Measurements from ENCODE around the gene CILP. TPM values are rescaled to one million over a fixed set of nuclear protein-coding genes. Genes with fewer than 3 reads are reported as not detected.

CILP gene, protein sequence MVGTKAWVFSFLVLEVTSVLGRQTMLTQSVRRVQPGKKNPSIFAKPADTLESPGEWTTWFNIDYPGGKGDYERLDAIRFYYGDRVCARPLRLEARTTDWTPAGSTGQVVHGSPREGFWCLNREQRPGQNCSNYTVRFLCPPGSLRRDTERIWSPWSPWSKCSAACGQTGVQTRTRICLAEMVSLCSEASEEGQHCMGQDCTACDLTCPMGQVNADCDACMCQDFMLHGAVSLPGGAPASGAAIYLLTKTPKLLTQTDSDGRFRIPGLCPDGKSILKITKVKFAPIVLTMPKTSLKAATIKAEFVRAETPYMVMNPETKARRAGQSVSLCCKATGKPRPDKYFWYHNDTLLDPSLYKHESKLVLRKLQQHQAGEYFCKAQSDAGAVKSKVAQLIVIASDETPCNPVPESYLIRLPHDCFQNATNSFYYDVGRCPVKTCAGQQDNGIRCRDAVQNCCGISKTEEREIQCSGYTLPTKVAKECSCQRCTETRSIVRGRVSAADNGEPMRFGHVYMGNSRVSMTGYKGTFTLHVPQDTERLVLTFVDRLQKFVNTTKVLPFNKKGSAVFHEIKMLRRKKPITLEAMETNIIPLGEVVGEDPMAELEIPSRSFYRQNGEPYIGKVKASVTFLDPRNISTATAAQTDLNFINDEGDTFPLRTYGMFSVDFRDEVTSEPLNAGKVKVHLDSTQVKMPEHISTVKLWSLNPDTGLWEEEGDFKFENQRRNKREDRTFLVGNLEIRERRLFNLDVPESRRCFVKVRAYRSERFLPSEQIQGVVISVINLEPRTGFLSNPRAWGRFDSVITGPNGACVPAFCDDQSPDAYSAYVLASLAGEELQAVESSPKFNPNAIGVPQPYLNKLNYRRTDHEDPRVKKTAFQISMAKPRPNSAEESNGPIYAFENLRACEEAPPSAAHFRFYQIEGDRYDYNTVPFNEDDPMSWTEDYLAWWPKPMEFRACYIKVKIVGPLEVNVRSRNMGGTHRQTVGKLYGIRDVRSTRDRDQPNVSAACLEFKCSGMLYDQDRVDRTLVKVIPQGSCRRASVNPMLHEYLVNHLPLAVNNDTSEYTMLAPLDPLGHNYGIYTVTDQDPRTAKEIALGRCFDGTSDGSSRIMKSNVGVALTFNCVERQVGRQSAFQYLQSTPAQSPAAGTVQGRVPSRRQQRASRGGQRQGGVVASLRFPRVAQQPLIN
- total RNA-seq (1 to 10 TPM; 2.3 to 9.9 (median 4.1) TPM), polyA plus RNA-seq (1.3 TPM)
- long read RNA-seq, donor 1, full-length matches to known transcripts = 14 of 20 reads
- long read RNA-seq, donor 1, partial matches to known transcripts = 2 of 20 reads
- long read RNA-seq, donor 1, other reads (novel, unspliced or antisense) = 4 of 20 reads
- long read RNA-seq, donor 2, full-length matches to known transcripts = 4 of 6 reads
- long read RNA-seq, donor 2, partial matches to known transcripts = 1 of 6 reads
- long read RNA-seq, donor 2, other reads (novel, unspliced or antisense) = 1 of 6 reads
- long read RNA-seq, donor 3, full-length matches to known transcripts = 92 of 120 reads
- long read RNA-seq, donor 3, partial matches to known transcripts = 22 of 120 reads
- long read RNA-seq, donor 3, other reads (novel, unspliced or antisense) = 6 of 120 reads
- long read RNA-seq, donor 4, full-length matches to known transcripts = 2 of 3 reads
- long read RNA-seq, donor 4, partial matches to known transcripts = 0 of 3 reads
- long read RNA-seq, donor 4, other reads (novel, unspliced or antisense) = 1 of 3 reads

GRCh38 chr15:65210770-65211481 is at the start of gene CILP:
Gene CILP (minus strand): TSS chr15:65211473. CDS start chr15:65209755, 1,718 bp downstream.
- Histone ChIP-seq H3K27ac (ENCODE audit: low read length) (no peak within 1 kb of the TSS), H3K27me3 (ENCODE audit: control insufficient read depth, insufficient read depth) (no peaks in the 10 kb centered on the region), H3K9me3 (ENCODE audit: control insufficient read depth, low read length) (no peaks in the 10 kb centered on the region), H3K4me3 (ENCODE audit: low read length) (no peak within 1 kb of the TSS), H3K4me1 (ENCODE audit: control insufficient read depth, insufficient read depth, low read length) (no peaks in the 10 kb centered on the region)
- ATAC-seq = no peak
- 63% methylated on average over 8 of the region's 8 CpGs for WGBS
- DNase-seq = no peak
- intact Hi-C loops (cut with DNase I) = no loop called here

GRCh38 chr15:65260968-65261367 is 49.7 kb upstream of the CILP start:
- peaks cover 2% of the 10 kb centered on the region for H3K4me1 ChIP-seq (ENCODE audit: control insufficient read depth, insufficient read depth, low read length)
- intact Hi-C loops (cut with DNase I) = no loop called here
- no peaks in the 10 kb centered on the region for H3K9me3 ChIP-seq (ENCODE audit: control insufficient read depth, low read length)
- WGBS = 93% methylated on average over 6 of the region's 6 CpGs
- ATAC-seq (no peak), DNase-seq (no peak)
- no peak overlapping the region for H3K27ac ChIP-seq (ENCODE audit: low read length)
- H3K27me3 ChIP-seq (ENCODE audit: control insufficient read depth, insufficient read depth) = no peaks in the 10 kb centered on the region
- H3K4me3 ChIP-seq (ENCODE audit: low read length) = no peak overlapping the region

GRCh38 chr15:65259367-65259797 is 48.1 kb upstream of the CILP start:
- Histone ChIP-seq H3K27me3 (ENCODE audit: control insufficient read depth, insufficient read depth) (no peaks in the 10 kb centered on the region), H3K27ac (ENCODE audit: low read length) (peak overlapping the region; percentile 82), H3K4me1 (ENCODE audit: control insufficient read depth, insufficient read depth, low read length) (no peaks in the 10 kb centered on the region), H3K4me3 (ENCODE audit: low read length) (no peak overlapping the region), H3K9me3 (ENCODE audit: control insufficient read depth, low read length) (no peaks in the 10 kb centered on the region)
- WGBS = 70% methylated on average over 7 of the region's 7 CpGs
- peak; percentile 22 to 28 for ATAC-seq
- peak; percentile 23 to 72 (median 67) for DNase-seq
- intact Hi-C loops (cut with DNase I) = no loop called here

DNA sequence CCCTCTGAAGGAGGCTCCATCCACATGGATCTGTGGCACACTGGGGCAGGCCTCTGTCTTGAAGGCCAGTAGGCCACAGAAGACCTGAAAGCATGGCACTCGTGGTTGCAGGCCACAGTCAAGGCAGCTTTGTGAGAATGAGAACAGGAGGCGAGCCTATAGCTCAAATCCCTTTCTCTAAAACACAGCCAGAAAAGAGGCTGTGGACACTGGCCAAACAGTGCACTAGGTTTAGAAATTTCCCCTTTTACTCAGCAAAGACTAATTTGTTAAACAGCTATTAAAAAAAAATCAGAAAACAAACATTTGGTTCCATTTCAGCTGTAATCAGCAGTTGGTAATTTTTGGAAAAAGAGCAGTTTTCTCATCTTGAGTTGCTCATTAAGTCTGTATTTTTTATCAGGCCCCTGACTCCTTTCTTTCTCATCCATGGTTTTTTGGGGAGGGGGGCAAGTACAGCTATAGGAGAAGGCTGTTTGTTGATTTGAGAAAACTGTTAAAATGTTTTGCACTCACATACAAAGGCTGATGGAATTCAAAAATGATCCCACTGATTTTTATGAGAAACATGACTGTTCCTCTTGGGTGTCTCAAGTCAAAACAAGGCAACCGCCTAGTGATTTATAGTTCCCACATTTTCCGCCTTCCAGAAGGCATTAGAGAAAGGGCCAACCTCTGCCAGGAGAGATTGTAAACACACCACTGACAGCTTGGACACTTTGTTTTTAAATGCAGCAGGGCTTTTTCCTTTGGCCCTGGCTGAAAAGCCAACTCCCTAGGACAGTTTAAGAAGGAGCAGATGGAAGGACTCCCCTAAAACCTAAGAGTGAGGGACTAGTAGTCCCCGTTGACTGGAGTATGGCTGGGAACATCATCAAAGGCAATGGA is 47.3 kb upstream of the CILP start:
- H3K4me1 ChIP-seq (ENCODE audit: control insufficient read depth, insufficient read depth, low read length) = no peaks in the 10 kb centered on the region
- H3K27me3 ChIP-seq (ENCODE audit: control insufficient read depth, insufficient read depth) = no peaks in the 10 kb centered on the region
- H3K9me3 ChIP-seq (ENCODE audit: control insufficient read depth, low read length) = no peaks in the 10 kb centered on the region
- intact Hi-C loops (cut with DNase I) = no loop called here
- DNase-seq (peak in 1 of 3 donors; percentile 58), ATAC-seq (peak; percentile 24 to 47)
- 64% methylated on average over 5 of the region's 5 CpGs for WGBS
- peak overlapping the region; percentile 92 for H3K27ac ChIP-seq (ENCODE audit: low read length)
- no peak overlapping the region for H3K4me3 ChIP-seq (ENCODE audit: low read length)

DNA sequence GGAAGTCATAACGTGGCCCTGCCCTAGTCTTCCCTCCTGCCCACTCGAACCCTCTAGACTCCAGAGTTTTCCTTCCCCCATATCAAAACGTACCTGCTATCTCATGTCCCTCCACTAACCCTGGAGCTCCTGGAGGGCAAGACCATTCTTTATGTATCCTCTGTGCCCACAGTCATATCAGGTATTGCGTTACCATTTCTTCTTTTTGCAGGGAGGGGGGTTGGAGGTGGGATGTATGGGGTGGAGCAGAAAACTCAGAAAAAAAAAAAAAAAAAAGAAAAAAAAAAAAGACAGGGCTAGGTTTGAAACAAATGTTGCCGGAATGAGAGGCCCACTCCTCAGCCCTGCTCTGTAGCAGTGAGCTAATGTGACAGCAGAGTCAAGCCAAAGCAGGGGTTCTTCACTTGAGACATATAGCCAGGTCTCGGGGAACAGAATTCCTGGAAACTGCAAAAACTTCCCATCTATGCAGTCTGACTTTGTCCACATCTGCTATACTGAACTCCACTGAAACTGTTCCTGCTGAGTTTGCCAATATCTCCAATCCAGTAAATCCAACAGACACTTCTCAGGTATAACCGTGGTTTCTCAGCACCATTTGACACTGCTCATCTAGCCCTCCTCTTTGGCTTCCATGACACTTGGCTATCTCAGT is 44.3 kb upstream of the CILP start:
- no peak overlapping the region for H3K27ac ChIP-seq (ENCODE audit: low read length)
- DNase-seq = no peak
- ATAC-seq = no peak
- 90% methylated on average over 7 of the region's 7 CpGs for WGBS
- intact Hi-C loops (cut with DNase I) = no loop called here
- no peaks in the 10 kb centered on the region for H3K27me3 ChIP-seq (ENCODE audit: control insufficient read depth, insufficient read depth)
- H3K4me3 ChIP-seq (ENCODE audit: low read length) = no peak overlapping the region
- H3K4me1 ChIP-seq (ENCODE audit: control insufficient read depth, insufficient read depth, low read length) = no peaks in the 10 kb centered on the region
- H3K9me3 ChIP-seq (ENCODE audit: control insufficient read depth, low read length) = no peaks in the 10 kb centered on the region

- Histone ChIP-seq H3K4me1 (ENCODE audit: control insufficient read depth, insufficient read depth, low read length) (no peaks in the 10 kb centered on the region), H3K9me3 (ENCODE audit: control insufficient read depth, low read length) (no peaks in the 10 kb centered on the region), H3K27ac (ENCODE audit: low read length) (peak overlapping the region; percentile 31), H3K27me3 (ENCODE audit: control insufficient read depth, insufficient read depth) (no peaks in the 10 kb centered on the region), H3K4me3 (ENCODE audit: low read length) (no peak overlapping the region)
- intact Hi-C loops (cut with DNase I) = no loop called here
- WGBS = 55% methylated on average over 1 of the region's 1 CpG
- DNase-seq (no peak), ATAC-seq (no peak)
Measured at GRCh38 chr15:65254758-65255157, 43.5 kb upstream of the CILP start.

DNA sequence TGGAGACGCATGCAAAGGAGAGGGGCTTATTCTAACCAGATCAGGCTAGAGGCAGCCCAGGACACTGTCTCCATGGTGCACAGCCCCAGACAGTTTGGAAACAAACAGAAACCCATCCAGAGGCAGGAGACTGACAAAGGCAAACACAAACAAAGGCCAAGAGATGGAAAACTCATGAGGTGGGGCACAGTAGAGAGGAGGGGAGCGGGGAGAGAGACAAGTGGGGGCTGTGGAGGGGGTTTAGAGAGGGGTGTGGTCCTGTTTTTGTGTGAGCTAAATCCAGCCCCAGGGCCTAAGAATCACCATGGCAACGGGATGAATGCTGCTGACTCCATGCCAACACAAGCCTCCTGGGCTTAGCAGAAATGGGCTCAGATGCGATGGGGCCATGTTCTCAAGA is 43.1 kb upstream of the CILP start:
- no peaks in the 10 kb centered on the region for H3K4me1 ChIP-seq (ENCODE audit: control insufficient read depth, insufficient read depth, low read length)
- intact Hi-C loops (cut with DNase I) = no loop called here
- H3K9me3 ChIP-seq (ENCODE audit: control insufficient read depth, low read length) = no peaks in the 10 kb centered on the region
- ATAC-seq (peak; percentile 36 to 47), DNase-seq (peak; percentile 36 to 77 (median 65))
- no peak overlapping the region for H3K27ac ChIP-seq (ENCODE audit: low read length)
- WGBS = 45% methylated on average over 4 of the region's 4 CpGs
- no peak overlapping the region for H3K4me3 ChIP-seq (ENCODE audit: low read length)
- H3K27me3 ChIP-seq (ENCODE audit: control insufficient read depth, insufficient read depth) = no peaks in the 10 kb centered on the region

GRCh38 chr15:65249641-65250040 is 38.4 kb upstream of the CILP start:
- DNase-seq = no peak
- Histone ChIP-seq H3K27me3 (ENCODE audit: control insufficient read depth, insufficient read depth) (no peaks in the 10 kb centered on the region), H3K4me1 (ENCODE audit: control insufficient read depth, insufficient read depth, low read length) (peaks cover 14% of the 10 kb centered on the region), H3K9me3 (ENCODE audit: control insufficient read depth, low read length) (no peaks in the 10 kb centered on the region), H3K27ac (ENCODE audit: low read length) (no peak overlapping the region), H3K4me3 (ENCODE audit: low read length) (no peak overlapping the region)
- intact Hi-C loops (cut with DNase I) = no loop called here
- ATAC-seq = no peak
- WGBS = 81% methylated on average over 2 of the region's 2 CpGs

All from right cardiac atrium (tissue), 5 donors.